Measurements from ENCODE around the gene MYO18B. TPM values are rescaled to one million over a fixed set of nuclear protein-coding genes. Genes with fewer than 3 reads are reported as not detected.

Gene MYO18B
- total and polyA plus RNA-seq, 2 of the 4 experiments (the other 2 are of a cell fraction): under 0.01 TPM; not detected in 1

DNA sequence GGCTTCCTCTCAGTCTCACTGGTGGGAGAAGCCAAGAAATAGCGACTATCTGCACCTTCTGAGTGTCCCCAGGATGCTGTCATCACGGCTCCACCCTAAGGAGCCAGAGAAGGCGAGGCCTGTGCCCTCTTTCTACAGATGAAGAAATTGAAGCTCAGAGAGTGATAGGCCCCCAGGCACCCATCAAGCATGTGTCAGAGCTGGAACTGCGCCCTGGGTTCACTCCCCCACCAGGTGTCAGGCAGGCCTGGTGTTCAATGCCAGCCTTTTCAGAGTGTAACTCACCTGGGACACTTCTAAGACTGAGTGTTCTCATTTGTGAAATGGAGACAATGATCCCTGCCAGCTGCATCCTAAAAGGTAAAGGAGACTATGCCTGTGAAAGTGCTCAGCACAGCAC is 299.9 kb downstream of the MYO18B start:
- no peak overlapping the region for H3K27ac ChIP-seq (ENCODE audit: insufficient read depth, low read length)
- no peak overlapping the region for H2AFZ ChIP-seq (replicated peaks; ENCODE audit: low read length, poor library complexity)
- H2BK120ac ChIP-seq (ENCODE audit: low read depth, low read length): no peak overlapping the region
- H3K14ac ChIP-seq (replicated peaks; ENCODE audit: low read depth, low read length): no peak overlapping the region
- no peak overlapping the region for H2BK5ac ChIP-seq (ENCODE audit: low read depth, low read length, poor library complexity, severe bottlenecking)
- intact Hi-C loops (cut with micrococcal nuclease): no loop called here
- no peak overlapping the region for H3K23ac ChIP-seq (ENCODE audit: low read depth, low read length)
- ATAC-seq (ENCODE audit: low read depth) (no peak), DNase-seq (no peak)
- no peak overlapping the region for H3K9ac ChIP-seq (ENCODE audit: low read depth, low read length)
- H3K18ac ChIP-seq (ENCODE audit: low read depth, low read length): no peak overlapping the region
- no peak overlapping the region for H2BK15ac ChIP-seq (ENCODE audit: low read depth, low read length)
- ChIA-PET CTCF (no interaction called here), POLR2A (ENCODE audit: unreplicated experiment) (no interaction called here)
- H3K4me3 ChIP-seq (ENCODE audit: insufficient read depth, low read depth, low read length): no peak overlapping the region
- H4K20me1 ChIP-seq (ENCODE audit: insufficient read depth, low read length): no peaks in the 10 kb centered on the region
- no peaks in the 10 kb centered on the region for H3K9me1 ChIP-seq (ENCODE audit: insufficient read depth, low read length)
- H2AK9ac ChIP-seq (replicated peaks; ENCODE audit: low read depth, low read length, poor library complexity): no peak overlapping the region
- H3K4ac ChIP-seq (ENCODE audit: low read depth, low read length): no peak overlapping the region
- peaks cover 28% of the 10 kb centered on the region for H3K9me3 ChIP-seq (ENCODE audit: control insufficient read depth, insufficient read depth, low read length)
- no peaks in the 10 kb centered on the region for H3K27me3 ChIP-seq (ENCODE audit: control insufficient read depth, insufficient read depth, low read length)
- no peak overlapping the region for H4K8ac ChIP-seq (ENCODE audit: low read depth in 2 of 2, low read length in 2 of 2)
- no peak overlapping the region for H4K91ac ChIP-seq (ENCODE audit: insufficient read depth, low read depth, low read length)
- BruUV-seq (replicated peaks): no TSS peak
- no peak overlapping the region for H4K5ac ChIP-seq (ENCODE audit: low read depth, low read length)
- H3K4me1 ChIP-seq (ENCODE audit: control insufficient read depth, insufficient read depth, low read length): no peaks in the 10 kb centered on the region
- no peak overlapping the region for H2AK5ac ChIP-seq (ENCODE audit: low read depth, low read length)
- H3K79me1 ChIP-seq (ENCODE audit: low read depth in 1 of 2, low read length in 2 of 2): no peaks in the 10 kb centered on the region
- no peaks in the 10 kb centered on the region for H3K36me3 ChIP-seq (ENCODE audit: control insufficient read depth, insufficient read depth, low read length)
- TF ChIP-seq, protein P1, sequence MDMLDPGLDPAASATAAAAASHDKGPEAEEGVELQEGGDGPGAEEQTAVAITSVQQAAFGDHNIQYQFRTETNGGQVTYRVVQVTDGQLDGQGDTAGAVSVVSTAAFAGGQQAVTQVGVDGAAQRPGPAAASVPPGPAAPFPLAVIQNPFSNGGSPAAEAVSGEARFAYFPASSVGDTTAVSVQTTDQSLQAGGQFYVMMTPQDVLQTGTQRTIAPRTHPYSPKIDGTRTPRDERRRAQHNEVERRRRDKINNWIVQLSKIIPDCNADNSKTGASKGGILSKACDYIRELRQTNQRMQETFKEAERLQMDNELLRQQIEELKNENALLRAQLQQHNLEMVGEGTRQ (IDR thresholded peaks at IDR 0.05; ENCODE audit: low read depth, low read length): no peak
- TF ChIP-seq BHLHE40 (IDR thresholded peaks at IDR 0.05; ENCODE audit: low read depth, low read length): no peak
- in situ Hi-C loops (cut with MboI; ENCODE audit: low sequenced_read_pairs): no loop called here
- no peak overlapping the region for H3K4me2 ChIP-seq (ENCODE audit: low read depth, low read length)
- WGBS, 2 experiments (ENCODE audit: extremely low coverage in 2 of 2, insufficient read length in 1 of 2): 0% methylated on average over 3 of the region's 4 CpGs; no CpG with 5 or more reads in 1 of the 2 experiments
- no peak overlapping the region for H3K56ac ChIP-seq (ENCODE audit: extremely low read depth, insufficient read depth, low read length)
- no peak overlapping the region for H2BK20ac ChIP-seq (ENCODE audit: low read depth, low read length)
- dilution Hi-C loops (cut with HindIII; ENCODE audit: low sequenced_read_pairs, unreplicated experiment): no loop called here
